ENCODE measurements around the gene VRK3.

DNA sequence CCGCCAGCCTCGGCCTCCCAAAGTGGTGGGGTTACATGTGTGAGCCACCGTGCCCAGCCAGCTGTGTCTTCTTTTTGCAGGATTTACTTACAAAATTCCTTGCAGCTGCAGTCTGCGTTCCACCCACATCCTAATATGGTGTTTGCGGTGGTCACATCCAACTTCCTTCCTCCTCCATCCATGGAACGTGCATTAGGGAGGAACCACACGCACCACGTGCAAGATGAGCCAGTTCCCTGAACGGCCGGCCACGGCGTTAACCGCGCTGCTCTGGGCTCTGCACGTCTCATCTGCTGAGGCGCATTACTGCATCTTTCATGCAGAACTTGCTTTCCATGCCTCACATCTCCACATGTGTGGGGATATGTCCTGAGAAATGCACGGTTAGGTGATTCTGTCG lies 51.2 kb downstream of the VRK3 start:
- TF ChIP-seq CTCF (IDR thresholded peaks at IDR 0.05) = no peak
- no peak for TF ChIP-seq EP300 (IDR thresholded peaks at IDR 0.05)
- no peak for TF ChIP-seq POLR2A (IDR thresholded peaks at IDR 0.05)

All from sigmoid colon (tissue), 4 donors.